Epithelial cell of esophagus (primary cell): ENCODE measurements around the gene NTN3.

Source experiments
- DNase-seq: peaks from one replicate; pipeline ENCODE4 v3.0.0; 2010; ENCODE audit warnings: low read depth
- H3K4me3 ChIP-seq: 2 replicates; pipeline ENCODE4 v1.5.1; 2011; ENCODE audit warnings: mild to moderate bottlenecking, low read length, control low read depth
- TF ChIP-seq, protein P1 (sequence below): IDR thresholded peaks from 2 replicates; pipeline ENCODE4 v1.5.1; 2011; ENCODE audit warnings: low read depth, mild to moderate bottlenecking, low read length, control low read depth, inconsistent platforms; ENCODE audit not compliant: insufficient read depth; ENCODE audit errors: missing control alignments

Gene NTN3

DNA sequence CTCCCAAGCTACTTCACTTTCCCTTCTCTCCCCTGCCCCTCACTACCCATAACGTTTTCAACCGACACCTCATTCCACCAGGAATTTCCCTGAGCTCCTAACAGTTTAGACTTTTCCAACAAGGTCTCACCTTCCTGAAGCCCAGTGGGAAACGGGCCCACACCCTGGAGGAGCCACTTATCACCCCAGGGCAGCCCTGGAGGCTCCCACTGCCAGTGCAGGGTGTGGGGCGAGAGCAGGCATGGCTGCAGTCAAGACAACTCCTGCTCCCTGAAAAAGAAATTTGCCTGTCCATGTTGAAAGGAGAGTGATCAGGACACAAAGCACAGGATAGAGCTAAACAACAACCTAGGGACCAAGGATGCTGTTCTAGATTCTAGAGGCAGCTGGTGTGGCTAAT lies 43.6 kb upstream of the NTN3 start:
- H3K4me3 ChIP-seq: no peak overlapping the region
- TF ChIP-seq, protein P1, sequence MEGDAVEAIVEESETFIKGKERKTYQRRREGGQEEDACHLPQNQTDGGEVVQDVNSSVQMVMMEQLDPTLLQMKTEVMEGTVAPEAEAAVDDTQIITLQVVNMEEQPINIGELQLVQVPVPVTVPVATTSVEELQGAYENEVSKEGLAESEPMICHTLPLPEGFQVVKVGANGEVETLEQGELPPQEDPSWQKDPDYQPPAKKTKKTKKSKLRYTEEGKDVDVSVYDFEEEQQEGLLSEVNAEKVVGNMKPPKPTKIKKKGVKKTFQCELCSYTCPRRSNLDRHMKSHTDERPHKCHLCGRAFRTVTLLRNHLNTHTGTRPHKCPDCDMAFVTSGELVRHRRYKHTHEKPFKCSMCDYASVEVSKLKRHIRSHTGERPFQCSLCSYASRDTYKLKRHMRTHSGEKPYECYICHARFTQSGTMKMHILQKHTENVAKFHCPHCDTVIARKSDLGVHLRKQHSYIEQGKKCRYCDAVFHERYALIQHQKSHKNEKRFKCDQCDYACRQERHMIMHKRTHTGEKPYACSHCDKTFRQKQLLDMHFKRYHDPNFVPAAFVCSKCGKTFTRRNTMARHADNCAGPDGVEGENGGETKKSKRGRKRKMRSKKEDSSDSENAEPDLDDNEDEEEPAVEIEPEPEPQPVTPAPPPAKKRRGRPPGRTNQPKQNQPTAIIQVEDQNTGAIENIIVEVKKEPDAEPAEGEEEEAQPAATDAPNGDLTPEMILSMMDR: no peak
- DNase-seq: no peak

DNA sequence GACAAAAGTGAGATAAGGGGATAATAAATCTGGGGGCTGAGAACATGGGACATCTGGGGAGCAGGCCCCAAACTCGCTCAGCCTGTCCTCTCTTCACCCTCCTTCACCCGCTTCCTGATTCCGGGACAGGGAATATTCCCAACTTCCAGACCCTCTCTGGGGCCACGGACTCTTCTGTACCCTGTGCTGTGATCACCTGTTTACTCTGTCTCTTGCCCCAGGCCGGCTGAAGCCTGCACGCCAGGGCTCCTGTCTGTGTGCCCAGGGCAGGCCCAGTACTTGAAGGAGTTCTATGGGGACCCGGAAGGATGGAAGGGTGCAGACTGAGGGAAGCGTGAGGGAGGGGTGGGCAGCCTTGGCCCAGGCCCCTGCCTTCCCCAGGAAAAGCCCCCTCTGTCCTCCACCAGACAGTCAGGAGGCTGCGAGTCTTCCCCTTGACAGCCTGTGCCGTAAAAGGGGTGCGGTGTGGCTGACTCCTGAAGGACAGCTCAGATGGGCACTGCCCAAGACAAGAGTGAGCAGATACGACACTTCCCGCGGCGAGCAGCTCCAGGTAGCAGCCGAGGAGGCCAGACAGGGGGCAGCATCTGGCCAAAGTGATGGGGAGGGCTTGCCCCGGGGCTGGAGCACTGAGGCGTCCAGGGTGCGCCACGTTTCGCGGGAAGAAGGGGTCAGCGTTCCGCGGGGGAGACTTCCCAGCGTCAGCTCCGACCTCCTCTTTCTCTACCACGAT lies 42.9 kb upstream of the NTN3 start:
- peak; percentile 38 for DNase-seq
- TF ChIP-seq, protein P1: no peak
- H3K4me3 ChIP-seq: peak overlapping the region; percentile 67

DNA sequence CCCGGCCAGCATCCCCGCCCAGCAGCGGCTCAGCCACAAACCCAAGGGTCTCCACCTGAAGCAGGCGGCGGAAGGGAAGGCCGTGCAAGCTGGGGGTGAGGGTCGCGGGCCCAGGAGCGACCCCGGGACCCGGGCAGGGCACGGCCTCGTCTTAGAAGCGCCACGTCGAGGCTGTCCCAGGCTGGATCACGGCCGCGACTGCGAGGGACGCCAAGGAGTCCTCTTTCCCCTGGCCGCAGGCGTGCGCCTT lies 42.4 kb upstream of the NTN3 start:
- peak overlapping the region; percentile 67 for H3K4me3 ChIP-seq
- no peak for DNase-seq
- TF ChIP-seq, protein P1: peak; percentile 0

DNA sequence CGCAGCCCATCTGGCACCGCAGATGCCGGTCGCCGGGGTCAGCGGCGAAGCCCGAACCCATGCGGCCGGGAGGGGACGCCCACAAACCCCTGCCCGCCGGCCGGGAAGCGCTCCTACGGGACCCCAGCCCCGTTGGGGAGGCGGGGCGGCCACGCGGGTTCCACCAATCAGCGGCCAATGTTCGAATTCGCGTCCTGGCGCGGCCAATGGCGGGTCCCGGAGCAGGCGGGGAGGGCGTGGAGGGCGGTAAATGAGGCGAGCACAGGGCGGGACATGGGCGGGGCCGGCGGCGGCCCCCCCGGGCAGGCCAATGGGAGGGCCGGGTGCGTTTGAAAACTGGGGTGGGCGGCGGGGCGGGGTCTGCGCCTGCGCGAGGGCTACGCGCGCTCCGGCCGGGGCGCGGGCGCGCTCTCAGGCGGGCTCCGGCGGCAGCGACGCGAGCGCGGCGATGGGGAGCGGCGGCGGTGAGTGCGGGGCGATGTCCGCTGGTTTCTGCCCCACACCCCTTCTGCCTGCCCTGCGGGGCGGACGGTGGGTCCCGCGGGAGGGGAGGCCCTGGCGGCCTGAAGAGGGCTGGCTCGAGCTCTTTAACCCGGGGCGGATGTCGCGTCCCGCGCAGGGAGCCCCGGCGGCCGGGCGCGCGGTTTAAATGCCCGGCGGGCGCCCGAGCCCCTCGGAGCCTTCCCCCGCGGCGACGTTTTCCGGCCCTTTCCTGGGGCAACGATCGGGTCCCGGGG lies 41.9 kb upstream of the NTN3 start, which contains the start of gene CCNF:
Gene CCNF (plus strand): TSS at position 414 of the 737 bp plus-strand sequence. CDS start 35 bp downstream, at position 449.
- DNase-seq: peak; percentile 97

DNA sequence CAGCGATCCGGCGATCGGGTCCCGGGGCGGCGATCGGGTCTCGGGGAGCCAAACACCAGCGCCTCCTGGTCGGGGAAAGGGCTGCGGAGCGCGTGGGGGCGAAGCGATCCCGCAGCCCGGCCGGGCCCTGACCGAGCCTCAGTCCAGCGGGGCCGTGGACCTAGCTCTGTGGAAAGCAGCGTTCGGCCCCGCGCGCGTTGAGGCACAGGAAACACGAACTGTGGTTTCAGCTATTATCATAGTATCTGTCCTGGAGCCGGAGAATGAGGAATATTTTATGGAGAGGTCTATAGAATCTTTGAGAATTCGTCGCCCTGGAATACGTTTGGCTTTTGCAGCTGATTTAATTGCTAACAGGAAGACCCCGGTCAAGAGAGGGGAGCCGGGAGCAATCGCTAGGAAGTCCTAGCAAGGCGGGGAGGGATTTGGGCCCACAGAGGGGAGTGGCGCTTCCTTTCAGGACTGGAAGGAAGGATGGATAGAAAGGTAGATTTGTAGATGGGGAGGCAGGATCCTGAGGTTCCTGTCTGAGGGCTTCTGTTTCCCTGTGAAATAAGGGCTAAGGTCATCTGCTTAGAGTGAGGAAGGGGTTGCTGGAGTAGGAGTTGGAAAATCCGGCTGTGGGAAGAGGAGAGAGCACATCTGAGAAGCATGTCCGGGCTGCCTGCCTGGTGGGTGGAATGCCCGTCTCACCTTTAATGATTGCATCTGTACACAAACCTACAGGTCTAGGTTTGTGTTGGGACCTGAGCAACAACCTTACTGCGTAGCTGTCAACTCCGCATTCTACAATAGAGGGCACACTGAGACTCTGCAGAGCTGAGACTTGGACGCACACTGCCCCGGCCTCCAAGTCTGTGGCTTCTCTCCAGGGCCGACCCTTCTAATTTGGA lies 41.1 kb upstream of the NTN3 start:
- peak; percentile 67 for DNase-seq
- TF ChIP-seq, protein P1: peak; percentile 50
- peak overlapping the region; percentile 69 for H3K4me3 ChIP-seq

More for the DNA sequence above, 41.9 kb upstream of the NTN3 start, which contains the start of gene CCNF:
- TF ChIP-seq, protein P1: no peak
- peak within 1 kb of the TSS; percentile 69 for H3K4me3 ChIP-seq

DNA sequence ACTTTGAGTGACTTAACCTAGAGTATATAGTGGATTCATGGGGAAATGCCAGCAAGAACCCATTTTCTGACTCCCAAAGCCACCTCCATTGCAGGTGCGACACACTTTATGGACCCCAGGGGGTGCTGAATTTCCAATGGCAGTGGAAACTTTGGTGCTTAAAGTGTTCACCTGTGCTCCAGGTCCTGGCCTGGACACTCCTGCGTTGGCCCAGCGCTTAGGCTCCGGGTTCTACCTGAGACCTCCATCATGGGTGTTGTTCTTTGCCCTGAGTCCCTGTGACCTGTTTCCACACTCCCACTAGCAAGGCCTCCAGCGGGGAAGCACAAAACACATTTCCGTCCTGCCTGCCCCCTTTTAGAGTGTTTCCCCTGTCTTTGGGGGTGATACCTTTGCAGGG lies 38.8 kb upstream of the NTN3 start:
- TF ChIP-seq, protein P1: no peak
- DNase-seq: no peak
- no peak overlapping the region for H3K4me3 ChIP-seq
